NCI-H1930 (cell line): Measurements from ENCODE around the gene ITPR2.
"Not testable (repeated sequence)": the region's sequence is repeated elsewhere in the genome, so short reads cannot be mapped to it uniquely, and the experiment has no call there.

Source experiments
- DNase-seq, 2 experiments: peaks; one replicate each; lab custom pipeline; 2025; lab: John Stamatoyannopoulos, UW

Gene ITPR2

DNA sequence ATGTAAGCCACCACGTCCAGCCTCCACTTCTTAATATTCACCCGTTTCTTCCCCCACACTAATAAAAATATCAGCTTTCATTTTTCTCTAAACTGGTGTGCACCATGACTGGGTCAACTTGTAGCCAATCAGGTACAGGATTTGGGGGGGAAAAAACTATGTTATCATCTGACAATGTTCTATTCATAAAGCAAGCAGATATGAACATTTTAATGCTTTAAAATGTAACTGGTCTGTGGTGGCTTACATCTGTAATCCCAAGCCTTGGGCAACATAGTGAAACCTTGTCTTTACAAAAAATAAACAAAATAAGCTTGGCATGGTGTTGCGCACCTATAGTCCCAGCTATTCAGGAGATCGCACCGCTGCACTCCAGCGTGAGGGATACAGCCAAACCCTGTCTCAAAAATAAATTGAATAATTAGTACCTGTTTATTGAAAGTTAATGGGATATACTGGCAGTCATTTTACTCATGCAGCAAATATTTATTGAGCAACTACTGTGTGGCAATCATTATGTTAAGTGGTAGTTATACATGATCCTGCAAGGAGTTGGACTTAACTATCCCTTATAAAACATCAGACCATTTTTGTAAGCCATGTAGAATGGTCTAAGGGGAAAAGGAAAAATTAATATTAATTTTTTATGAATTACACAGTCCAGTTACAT is 15.3 kb upstream of the ITPR2 start:
- no peak for DNase-seq

DNA sequence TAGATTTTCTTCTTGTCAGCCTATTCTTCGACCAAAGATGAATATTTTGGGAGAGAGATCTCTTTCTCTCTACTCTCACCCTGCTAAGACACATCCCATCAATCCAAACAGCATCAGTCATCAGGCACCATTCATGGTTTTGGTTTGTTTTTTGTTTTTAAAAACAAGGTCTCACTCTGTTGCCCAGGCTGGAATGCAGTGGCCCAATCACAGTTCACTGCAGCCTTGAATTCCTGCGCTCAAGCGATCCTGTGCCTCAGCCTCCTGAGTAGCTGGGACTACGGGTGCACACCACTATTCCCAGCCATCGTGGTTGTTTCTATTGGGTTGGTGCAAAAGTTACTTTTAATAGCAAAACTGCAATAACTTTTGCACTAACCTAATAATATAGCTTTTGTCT is 14.4 kb upstream of the ITPR2 start:
- DNase-seq = no peak

DNA sequence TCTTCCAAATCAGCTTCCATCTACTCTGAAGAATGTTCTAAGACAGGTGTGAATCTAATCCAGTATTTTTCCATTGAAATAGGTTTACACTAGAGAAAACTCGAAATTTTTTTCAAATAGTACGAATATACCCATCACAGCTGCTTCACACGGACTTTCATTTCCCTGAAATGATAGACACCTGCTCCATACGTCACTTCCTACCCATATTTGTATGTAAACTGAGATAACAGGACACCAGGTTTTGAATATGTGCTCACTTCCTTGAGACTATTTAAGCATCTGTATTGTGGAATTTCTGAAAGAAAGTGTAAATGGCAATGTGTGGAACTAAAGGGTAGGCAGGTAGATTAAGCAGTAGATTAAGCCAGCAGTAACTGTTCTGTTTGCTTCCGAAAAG is 13.4 kb upstream of the ITPR2 start:
- no peak for DNase-seq

- DNase-seq = no peak
Observed at GRCh38 chr12:26845984-26846383, 13.0 kb upstream of the ITPR2 start.

- DNase-seq = no peak
Observed at GRCh38 chr12:26845057-26845666, 12.2 kb upstream of the ITPR2 start.

- no peak for DNase-seq
Observed at GRCh38 chr12:26843311-26843710, 10.3 kb upstream of the ITPR2 start.

DNA sequence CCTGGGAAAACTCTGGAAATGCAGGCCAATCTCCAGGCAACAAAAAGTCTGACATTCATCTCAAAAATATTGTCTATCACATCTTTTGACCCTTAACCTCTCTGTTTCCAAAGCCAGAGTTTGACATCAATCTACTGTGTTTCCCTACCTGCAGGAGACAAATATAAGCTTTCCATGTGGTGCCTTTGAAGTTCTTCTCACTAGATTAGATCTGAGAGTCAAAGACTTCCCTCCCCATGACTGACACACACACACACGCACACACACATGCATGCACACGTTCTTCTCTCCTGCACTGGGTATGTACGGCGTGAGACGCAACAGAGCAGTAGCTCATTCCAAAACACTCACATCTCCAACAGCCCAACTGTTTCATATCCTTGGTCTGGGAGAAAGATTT is 8.1 kb upstream of the ITPR2 start:
- no peak for DNase-seq

GRCh38 chr12:26839512-26839911 is 6.5 kb upstream of the ITPR2 start:
- no peak for DNase-seq

DNA sequence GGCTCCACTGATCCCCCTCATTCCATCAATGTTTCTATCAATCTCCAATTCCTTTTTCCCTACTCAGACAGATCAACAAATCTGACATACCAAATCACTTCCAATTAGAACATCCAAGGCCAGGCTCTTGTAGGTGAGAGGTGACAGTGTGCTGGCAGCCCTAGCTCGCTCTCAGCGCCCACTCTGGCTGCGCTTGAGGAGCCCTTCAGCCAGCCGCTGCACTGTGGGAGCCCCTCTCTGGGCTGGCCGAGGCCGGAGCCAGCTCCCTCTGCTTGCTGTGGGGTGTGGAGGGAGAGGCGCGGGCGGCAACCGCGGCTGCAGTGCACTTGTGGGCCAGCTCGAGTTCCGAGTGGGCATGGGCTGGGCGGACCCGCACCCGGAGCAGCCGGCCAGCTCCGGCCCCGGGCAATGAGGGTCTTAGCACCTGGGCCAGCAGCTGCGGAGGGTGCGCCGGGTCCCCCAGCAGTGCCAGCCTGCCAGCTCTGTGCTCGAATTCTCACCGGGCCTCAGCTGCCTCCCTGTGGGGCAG is 6.0 kb upstream of the ITPR2 start:
- no peak for DNase-seq

- DNase-seq = no peak
Observed at GRCh38 chr12:26836201-26836600, 3.2 kb upstream of the ITPR2 start.

GRCh38 chr12:26834503-26835060 is 1.6 kb upstream of the ITPR2 start:
- DNase-seq = not testable (repeated sequence)

GRCh38 chr12:26833743-26834490 is 923 bp upstream of the ITPR2 start:
- DNase-seq = peak in 1 of 2 experiments; percentile 16

- peak in 1 of 2 experiments; percentile 52 for DNase-seq
Observed at GRCh38 chr12:26831951-26832821, 808 bp downstream of the ITPR2 start.

- DNase-seq = no peak
Observed at GRCh38 chr12:26830783-26831551, 2.0 kb downstream of the ITPR2 start.

- DNase-seq = no peak
Observed at GRCh38 chr12:26830363-26830762, 2.6 kb downstream of the ITPR2 start.

DNA sequence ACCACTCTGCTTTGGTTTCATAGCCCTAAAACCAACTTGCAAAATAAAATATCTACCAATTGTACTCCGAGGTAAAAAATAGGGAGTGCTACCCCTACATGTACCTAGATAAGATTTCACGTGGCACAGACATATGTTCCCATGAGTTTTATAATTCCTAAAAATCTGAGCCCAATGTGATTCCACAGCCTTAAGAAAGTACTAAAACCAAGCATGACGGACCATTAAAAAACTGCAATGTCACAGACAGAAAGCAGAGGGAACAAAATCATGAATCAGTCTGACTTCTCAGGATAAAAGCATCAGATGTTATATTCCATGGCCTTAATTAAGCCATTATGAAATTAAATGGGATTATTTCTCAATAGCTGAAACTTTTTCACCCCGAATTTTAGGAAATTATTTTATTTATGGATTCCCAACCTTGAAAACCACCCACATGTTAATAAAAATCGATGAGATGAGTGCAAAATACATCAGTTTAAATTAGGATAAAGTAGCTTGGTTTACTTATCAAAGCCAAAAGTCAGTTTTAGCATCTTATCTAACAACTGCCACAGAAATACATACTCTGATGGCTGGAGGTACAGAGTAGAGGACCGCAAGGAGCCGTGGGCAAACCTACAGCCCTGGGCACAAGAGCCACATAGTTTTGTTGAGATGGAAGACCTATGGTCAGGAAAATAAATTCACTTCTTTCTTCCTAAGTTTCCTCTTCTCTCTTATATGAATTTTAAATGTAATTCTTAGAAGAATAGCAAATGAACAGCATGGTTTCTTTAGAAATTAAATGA is 4.5 kb downstream of the ITPR2 start:
- DNase-seq = no peak

GRCh38 chr12:26826437-26826836 is 6.6 kb downstream of the ITPR2 start:
- no peak for DNase-seq

DNA sequence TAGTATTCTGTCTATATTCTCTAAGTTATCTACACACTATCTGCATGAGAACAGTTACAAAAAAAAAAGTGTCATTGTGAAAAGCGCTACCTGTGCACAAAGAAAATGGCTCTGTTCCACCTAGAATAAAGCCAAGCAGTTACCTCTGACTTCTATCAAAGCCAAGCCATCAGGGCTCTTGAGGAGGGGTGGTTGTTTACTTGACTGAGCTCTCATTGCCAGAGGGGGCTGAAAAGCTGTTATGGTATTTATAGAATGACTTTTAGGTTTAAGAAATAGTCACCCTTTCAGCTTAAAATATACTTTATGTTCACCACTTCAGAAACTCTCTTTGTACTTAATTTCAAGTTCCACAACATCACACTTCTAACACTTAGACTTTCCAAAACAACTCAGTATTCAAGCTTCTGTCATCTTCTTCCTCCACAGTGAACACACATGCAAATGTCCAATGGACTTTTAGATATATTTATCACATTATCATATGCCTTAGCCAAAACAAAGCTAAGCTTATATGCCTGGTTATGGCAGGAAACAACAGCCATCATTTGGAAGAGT is 7.5 kb downstream of the ITPR2 start:
- no peak for DNase-seq

DNA sequence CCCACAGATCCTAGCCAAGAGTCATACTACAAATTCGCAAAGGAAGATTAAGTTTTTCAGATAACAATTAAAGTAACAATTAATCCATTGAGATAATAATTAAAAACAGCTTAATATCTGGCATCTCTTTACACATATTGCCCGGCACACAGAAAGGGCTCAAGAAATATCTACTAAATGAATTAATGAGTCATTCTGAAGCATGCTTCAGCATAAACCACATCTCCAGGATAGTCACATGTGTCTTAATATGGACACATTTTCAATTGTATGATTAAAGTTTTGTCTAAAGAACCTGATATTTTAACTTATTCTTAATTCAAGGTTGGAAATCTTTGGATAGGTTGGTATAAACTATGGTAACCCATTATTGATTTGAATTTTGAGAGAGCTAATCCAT is 9.6 kb downstream of the ITPR2 start:
- DNase-seq = no peak

GRCh38 chr12:26822026-26822425 is 11.0 kb downstream of the ITPR2 start:
- DNase-seq = no peak
